Heart left ventricle (tissue), 16 donors: ENCODE data around the gene TIMM17A. TPM values are rescaled to one million over a fixed set of nuclear protein-coding genes. Genes with fewer than 3 reads are reported as not detected.

Source experiments
- ATAC-seq, 4 donors: fragments of 200-7000 bp; cut with Tn5 transposase; one replicate each; pipeline ENCODE4 v1.9.1; 2020 to 2022; ENCODE audit warnings: moderate library complexity in 4 of 4, mild to moderate bottlenecking in 3 of 4, moderate number of reproducible peaks in 1 of 4
- DNase-seq, 5 donors: peaks; one replicate each; pipeline ENCODE4 v3.0.0-alpha.2; 2020
- H3K27ac ChIP-seq, 12 donors: fragments of 200-600 bp; sonication (generic) in 4 of 12; one replicate each; pipeline versions ENCODE4 v1.5.0 to v1.8.0; 2016 to 2022; ENCODE audit warnings: mild to moderate bottlenecking in 2 of 12
- H3K27me3 ChIP-seq, 9 donors: fragments of 200-600 bp; sonication (generic) in 2 of 9; one replicate each; pipeline versions ENCODE4 v1.5.1 to v1.8.0; 2016 to 2022; ENCODE audit warnings: mild to moderate bottlenecking in 3 of 9
- H3K36me3 ChIP-seq, 9 donors: fragments of 200-600 bp; sonication (generic) in 2 of 9; one replicate each; pipeline versions ENCODE4 v1.5.0 to v1.8.0; 2018 to 2022; ENCODE audit warnings: mild to moderate bottlenecking in 2 of 9
- H3K4me1 ChIP-seq, 12 donors: fragments of 200-600 bp; sonication (generic) in 4 of 12; one replicate each; pipeline versions ENCODE4 v1.5.0 to v1.8.0; 2016 to 2022; ENCODE audit warnings: mild to moderate bottlenecking in 3 of 12
- H3K4me3 ChIP-seq, 12 donors: fragments of 200-600 bp; sonication (generic) in 4 of 12; one replicate each; pipeline versions ENCODE4 v1.5.0 to v1.8.0; 2017 to 2022; ENCODE audit warnings: mild to moderate bottlenecking in 9 of 12, moderate library complexity in 4 of 12
- H3K9me3 ChIP-seq, 12 donors: fragments of 200-600 bp; sonication (generic) in 4 of 12; one replicate each; pipeline versions ENCODE4 v1.5.0 to v1.8.0; 2016 to 2022; ENCODE audit warnings: mild to moderate bottlenecking in 1 of 12
- CTCF ChIP-seq, 12 donors: fragments of 200-600 bp; sonication (generic) in 4 of 12; IDR thresholded peaks; one replicate each; pipeline versions ENCODE4 v1.5.0 to v1.8.0; 2018 to 2022; ENCODE audit warnings: antibody characterized with exemption in 12 of 12, mild to moderate bottlenecking in 5 of 12
- POLR2A ChIP-seq, 2 donors: fragments of 450-650 bp; IDR thresholded peaks; one replicate each; pipeline ENCODE4 v1.6.1; 2017; ENCODE audit warnings: antibody characterized with exemption in 2 of 2, mild to moderate bottlenecking in 2 of 2, moderate library complexity in 2 of 2
- WGBS, 4 donors: extraction: QIAGEN DNeasy Blood & Tissue Kit in 2 of 4; methylation state at CpG; one replicate each; pipeline versions ENCODE4 v1.1.5 to v1.1.7; 2013 to 2018; 5-methylcytosine and 5-hydroxymethylcytosine counted together
- intact Hi-C, 10 donors: fragments of 100-400 bp; cut with DNase I; formaldehyde crosslinking; loops; one replicate each; pipeline versions ENCODE4 v1.11.1 to v1.14.2; 2022
- polyA plus RNA-seq, 2 donors: library from polyadenylated mRNA; stranded (reverse); fragments of 200-250 nt; gene quantifications; one replicate each; pipeline ENCODE4 v1.2.3, GENCODE V29; 2013
- total RNA-seq, 9 donors: library from RNA; depleted of rRNA in 2 of 9; stranded (reverse); fragments of >200 nt in 2 of 9; fragmentation: NEBNext Ultra II Directional in 3 of 9; extraction: Animal tissue kit (Norgen Biotek cat#: 25700) in 3 of 9; gene quantifications; one replicate each; pipeline versions ENCODE4 v1.1.0 to v1.2.4, GENCODE V29; 2016 to 2023
- donor health status: ischemic (EF 13 %, LVEDD 7.1; RV severe dilation, severe dysfunction).
- donor health status: healthy with polysubstance abuse.
- donor health status: DM: no; HTN: yes; CAD: no.
- donor health status: DM: no; HTN: no; CAD: no.
- donor health status: ischemic (EF 25% LVEDD 6.9; RV normal size, moderate dysfunction).
- donor health status: ischemic (EF 25% LVEDD 5.7; RV mildly dilated, moderate dysfunction).
- donor health status: healthy.
- donor health status: DM: yes; HTN: yes; CAD: no.
- donor health status: ischemic (EF 35%, LVEDD 5.7; RV mildly dilated, moderate dysfunction).
- donor health status: nonischemic (EF 11% LVEDD 7.7; RV severe dilation, severe dysfunction).
- donor health status: DM: yes; HTN: yes; CAD: no.
- donor health status: PGD.
- donor health status: ischemic (EF 29% LVEDD 5.4; RV normal size, mild dysfunction).
- donor health status: nonischemic (EF 23%, LVEDD 6.1; RV moderate dilation, normal function).

Gene TIMM17A
- total and polyA plus RNA-seq, 11 donors, result 31.7 to 151 (median 86.0) TPM

- H3K4me3 ChIP-seq, result no peak overlapping the region
- ATAC-seq (no peak), DNase-seq (no peak)
- H3K27ac ChIP-seq, result peak overlapping the region in 1 of 12 donors; percentile 92
- H3K9me3 ChIP-seq, result no peaks in the 10 kb centered on the region
- whole genome bisulfite sequencing, 4 donors, result 68 to 80% (median 74%) methylated on average over 4 of the region's 4 CpGs
- TF ChIP-seq CTCF (IDR thresholded peaks at IDR 0.05) (no peak), POLR2A (IDR thresholded peaks at IDR 0.05) (no peak)
- no peaks in the 10 kb centered on the region for H3K36me3 ChIP-seq
- H3K27me3 ChIP-seq, result no peaks in the 10 kb centered on the region
- peaks cover 0 to 20% (median 6%) of the 10 kb centered on the region in 12 donors for H3K4me1 ChIP-seq
- intact Hi-C loops, result no loop called here
These were observed 43.3 kb upstream of the TIMM17A start for GRCh38 chr1:201911826-201912571.

GRCh38 chr1:201912832-201913231 lies 42.5 kb upstream of the TIMM17A start:
- H3K27me3 ChIP-seq, result no peaks in the 10 kb centered on the region
- no peaks in the 10 kb centered on the region for H3K9me3 ChIP-seq
- no peaks in the 10 kb centered on the region for H3K36me3 ChIP-seq
- peaks cover 0 to 29% (median 13%) of the 10 kb centered on the region in 12 donors for H3K4me1 ChIP-seq
- intact Hi-C loops, result no loop called here
- TF ChIP-seq POLR2A (IDR thresholded peaks at IDR 0.05) (no peak), CTCF (IDR thresholded peaks at IDR 0.05) (no peak)
- peak overlapping the region in 4 of 12 donors; percentile 13 to 92 (median 48) for H3K27ac ChIP-seq
- H3K4me3 ChIP-seq, result no peak overlapping the region
- 65 to 75% (median 73%) methylated on average over 5 of the region's 5 CpGs for WGBS, 4 donors
- no peak for DNase-seq
- ATAC-seq, result no peak

GRCh38 chr1:201914456-201915235 lies 40.7 kb upstream of the TIMM17A start:
- H3K27ac ChIP-seq, result peak overlapping the region in 1 of 12 donors; percentile 92
- no peak overlapping the region for H3K4me3 ChIP-seq
- H3K9me3 ChIP-seq, result no peaks in the 10 kb centered on the region
- no peak for ATAC-seq
- H3K4me1 ChIP-seq, result peaks cover 0 to 35% (median 18%) of the 10 kb centered on the region in 12 donors
- H3K36me3 ChIP-seq, result no peaks in the 10 kb centered on the region
- intact Hi-C loops, result no loop called here
- WGBS, 4 donors, result 74 to 82% (median 78%) methylated on average over 13 to 14 of the region's 14 CpGs
- no peak for DNase-seq
- no peak for TF ChIP-seq POLR2A (IDR thresholded peaks at IDR 0.05)
- TF ChIP-seq CTCF (IDR thresholded peaks at IDR 0.05), result no peak
- H3K27me3 ChIP-seq, result no peaks in the 10 kb centered on the region

DNA sequence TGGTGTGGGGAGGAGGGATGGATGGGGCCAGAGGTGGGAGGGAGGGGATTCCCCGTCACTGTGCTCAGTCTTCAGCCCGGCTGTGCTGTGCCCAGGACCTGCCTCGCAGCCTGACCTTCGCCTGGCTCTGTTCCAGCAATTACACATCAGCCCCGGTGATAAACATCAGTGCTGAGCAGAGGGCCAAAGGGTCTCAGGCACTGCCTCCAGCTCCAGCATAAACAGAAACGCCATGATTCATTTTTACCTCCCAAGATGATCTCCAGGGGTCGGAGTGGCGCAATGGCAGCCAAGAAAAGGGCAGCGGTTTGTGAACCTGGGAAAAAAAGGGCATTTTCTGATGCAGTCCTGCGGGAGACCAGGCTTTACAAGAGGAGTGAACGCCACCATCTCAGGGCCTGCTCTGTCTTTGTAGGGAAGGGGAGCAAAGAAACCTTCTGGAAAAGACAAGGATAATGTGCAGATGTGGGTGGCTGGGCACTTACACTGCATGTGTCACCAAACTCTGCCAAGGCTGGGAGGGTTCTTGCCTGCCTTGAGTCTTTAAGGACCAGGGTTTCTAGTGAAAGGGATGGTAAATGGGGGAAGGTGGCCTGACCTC lies 38.6 kb upstream of the TIMM17A start:
- intact Hi-C loops, result no loop called here
- Histone ChIP-seq H3K27me3 (no peaks in the 10 kb centered on the region), H3K4me1 (peaks cover 0 to 37% (median 18%) of the 10 kb centered on the region in 12 donors), H3K9me3 (no peaks in the 10 kb centered on the region), H3K27ac (peak overlapping the region in 11 of 12 donors; percentile 40 to 92 (median 65)), H3K36me3 (no peaks in the 10 kb centered on the region), H3K4me3 (no peak overlapping the region)
- peak; percentile 8 to 75 (median 57) for ATAC-seq
- TF ChIP-seq POLR2A (IDR thresholded peaks at IDR 0.05) (no peak), CTCF (IDR thresholded peaks at IDR 0.05) (no peak)
- peak in 2 of 5 donors; percentile 70 to 71 for DNase-seq
- WGBS, 4 donors, result 33 to 49% (median 42%) methylated on average over 11 of the region's 11 CpGs
